Stimulated activated CD4-positive, alpha-beta T cell treated with anti-CD3 and anti-CD28 coated beads, Interleukin-1b, Interleukin-23, amount 100 ng/mL, for 1 hour (primary cell): ENCODE results near the gene PSMD3.
"Not testable (repeated sequence)": the region's sequence is repeated elsewhere in the genome, so short reads cannot be mapped to it uniquely, and the experiment has no call there.

Source experiments
- DNase-seq, 2 donors: peaks; one replicate each; pipeline ENCODE4 v3.0.0-alpha.2; 2020; ENCODE audit warnings: low read depth in 2 of 2

PSMD3 gene

DNA sequence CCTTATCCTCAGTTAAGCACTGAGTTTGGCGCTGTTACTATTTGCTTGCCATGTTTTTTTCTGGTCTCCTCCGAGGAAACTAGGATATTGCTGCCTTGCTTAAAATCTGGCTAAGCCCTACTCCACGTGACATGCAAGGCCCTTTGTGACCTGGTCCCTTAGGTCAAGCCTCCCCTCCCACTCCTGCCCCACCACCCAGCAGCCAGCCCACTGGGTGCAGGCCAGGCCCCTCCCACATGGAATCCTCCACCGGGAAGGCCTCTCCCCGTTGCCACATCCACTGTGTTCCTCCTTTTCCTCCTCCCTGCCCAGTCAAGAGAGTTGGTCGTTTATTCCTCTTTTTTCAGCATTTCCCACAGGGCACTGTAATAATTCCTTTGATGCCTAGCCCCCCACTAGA, 16.2 kb downstream of the PSMD3 start:
- no peak for DNase-seq

DNA sequence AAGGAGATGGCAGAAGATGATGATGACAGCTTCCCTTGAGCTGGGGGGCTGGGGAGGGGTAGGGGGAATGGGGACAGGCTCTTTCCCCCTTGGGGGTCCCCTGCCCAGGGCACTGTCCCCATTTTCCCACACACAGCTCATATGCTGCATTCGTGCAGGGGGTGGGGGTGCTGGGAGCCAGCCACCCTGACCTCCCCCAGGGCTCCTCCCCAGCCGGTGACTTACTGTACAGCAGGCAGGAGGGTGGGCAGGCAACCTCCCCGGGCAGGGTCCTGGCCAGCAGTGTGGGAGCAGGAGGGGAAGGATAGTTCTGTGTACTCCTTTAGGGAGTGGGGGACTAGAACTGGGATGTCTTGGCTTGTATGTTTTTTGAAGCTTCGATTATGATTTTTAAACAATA, 16.9 kb downstream of the PSMD3 start:
- DNase-seq, result no peak

DNA sequence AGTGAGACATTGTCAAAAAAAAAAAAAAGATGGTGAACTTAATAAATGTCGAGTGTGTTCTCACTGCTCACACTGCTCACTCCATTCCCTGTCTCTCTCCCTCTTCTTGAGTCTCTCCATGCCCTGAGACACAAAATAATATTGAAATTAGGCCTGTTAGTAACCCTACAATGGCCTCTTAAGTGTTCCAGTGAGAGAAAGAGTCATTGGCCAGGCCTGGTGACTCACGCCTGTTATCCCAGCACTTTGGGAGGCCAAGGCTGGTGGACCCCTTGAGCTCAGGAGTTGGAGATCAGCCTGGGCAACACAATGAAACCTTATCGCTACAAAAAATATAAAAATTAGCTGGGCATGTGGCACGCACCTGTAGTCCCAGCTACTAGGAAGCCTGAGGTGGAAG, 18.5 kb downstream of the PSMD3 start:
- DNase-seq, result no peak

DNA sequence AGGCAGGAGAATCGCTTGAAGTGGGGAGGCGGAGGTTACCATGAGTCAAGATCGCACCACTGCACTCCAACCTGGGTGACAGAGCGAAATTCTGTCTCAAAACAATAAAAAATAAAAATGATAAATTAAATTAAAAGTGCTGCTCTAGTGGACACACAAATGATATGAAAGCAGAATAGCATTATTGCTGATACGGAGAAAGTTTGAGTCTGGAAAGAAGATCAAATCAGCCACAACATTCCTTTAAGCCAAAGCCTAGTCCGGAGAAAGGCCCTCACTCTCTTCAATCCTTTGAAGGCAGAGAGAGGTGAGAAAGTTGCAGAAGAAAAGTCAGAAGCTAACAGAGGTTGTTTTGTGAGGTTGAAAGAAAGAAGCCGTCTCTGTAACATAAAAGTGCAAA, 19.6 kb downstream of the PSMD3 start:
- no peak for DNase-seq

DNA sequence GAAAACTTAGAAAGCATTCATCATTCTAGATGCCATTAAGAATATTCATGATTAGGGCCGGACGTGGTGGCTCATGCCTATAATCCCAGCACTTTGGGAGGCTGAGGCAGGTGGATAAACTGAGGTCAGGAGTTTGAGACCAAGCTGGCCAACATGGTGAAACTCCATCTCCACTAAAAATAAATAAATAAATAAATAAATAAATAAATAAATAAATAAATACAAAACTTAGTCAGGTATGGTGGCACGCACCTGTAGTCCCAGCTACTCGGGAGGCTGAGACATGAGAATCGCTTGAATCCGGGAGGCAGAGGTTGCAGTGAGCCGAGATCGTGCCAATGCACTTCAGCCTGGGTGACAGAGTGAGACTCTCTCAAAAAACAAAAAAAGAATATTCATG, 20.7 kb downstream of the PSMD3 start:
- not testable (repeated sequence) for DNase-seq

DNA sequence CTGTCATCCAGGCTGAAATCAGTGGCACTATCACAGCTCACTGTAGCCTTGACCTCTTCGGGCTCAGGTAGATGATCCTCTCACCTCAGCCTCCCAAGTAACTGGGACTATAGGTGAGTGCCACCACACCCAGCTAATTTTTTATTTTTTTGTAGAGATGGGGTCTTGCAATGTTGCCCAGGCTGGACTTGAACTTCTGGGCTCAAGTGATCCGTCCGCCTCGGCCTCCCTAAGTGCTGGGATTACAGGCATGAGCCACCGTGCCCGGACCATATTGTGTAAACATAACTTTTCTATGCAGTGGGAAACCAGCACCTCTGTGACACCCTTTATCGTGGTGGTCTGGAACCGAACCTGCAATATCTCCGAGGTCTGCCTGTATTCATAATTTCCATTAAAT, 23.5 kb downstream of the PSMD3 start:
- no peak for DNase-seq

DNA sequence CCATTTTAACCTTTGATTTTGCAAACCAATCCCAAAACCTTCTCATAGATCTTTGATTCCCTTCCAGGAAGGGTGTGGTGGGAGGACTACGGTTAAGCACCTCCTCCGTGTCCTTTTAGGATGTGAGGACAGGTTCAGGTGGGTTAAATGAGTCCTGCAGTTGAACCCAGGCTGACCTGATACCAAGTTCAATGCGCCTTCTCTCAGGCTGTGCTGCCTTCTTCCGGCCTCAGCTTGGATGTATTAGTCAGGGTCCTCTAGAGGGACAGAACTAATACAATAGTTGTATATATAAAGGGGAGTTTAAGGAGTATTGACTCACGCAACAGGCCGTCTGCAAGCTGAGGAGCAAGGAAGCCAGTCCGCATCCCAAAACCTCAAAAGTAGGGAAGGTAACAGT, 24.1 kb downstream of the PSMD3 start:
- DNase-seq, result no peak

DNA sequence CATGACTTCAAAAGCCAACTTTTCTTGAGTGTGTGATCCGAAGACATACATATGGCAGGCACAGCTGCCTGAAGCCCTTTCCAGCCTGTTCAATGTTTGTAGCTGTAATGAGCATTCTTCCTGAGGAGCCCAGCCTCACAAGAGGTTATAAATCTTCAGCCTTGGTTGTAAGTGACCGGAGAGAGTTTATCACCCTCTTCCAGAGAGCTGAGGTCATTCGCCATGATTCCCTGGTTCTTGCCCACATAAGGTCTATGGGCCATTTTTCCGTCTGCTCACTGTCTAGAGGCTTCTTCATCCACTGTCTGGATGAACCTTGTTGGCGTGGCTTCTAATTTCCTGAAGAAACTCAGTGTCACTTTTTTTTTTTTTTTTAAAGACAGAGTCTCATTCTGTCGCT, 24.9 kb downstream of the PSMD3 start:
- no peak for DNase-seq

DNA sequence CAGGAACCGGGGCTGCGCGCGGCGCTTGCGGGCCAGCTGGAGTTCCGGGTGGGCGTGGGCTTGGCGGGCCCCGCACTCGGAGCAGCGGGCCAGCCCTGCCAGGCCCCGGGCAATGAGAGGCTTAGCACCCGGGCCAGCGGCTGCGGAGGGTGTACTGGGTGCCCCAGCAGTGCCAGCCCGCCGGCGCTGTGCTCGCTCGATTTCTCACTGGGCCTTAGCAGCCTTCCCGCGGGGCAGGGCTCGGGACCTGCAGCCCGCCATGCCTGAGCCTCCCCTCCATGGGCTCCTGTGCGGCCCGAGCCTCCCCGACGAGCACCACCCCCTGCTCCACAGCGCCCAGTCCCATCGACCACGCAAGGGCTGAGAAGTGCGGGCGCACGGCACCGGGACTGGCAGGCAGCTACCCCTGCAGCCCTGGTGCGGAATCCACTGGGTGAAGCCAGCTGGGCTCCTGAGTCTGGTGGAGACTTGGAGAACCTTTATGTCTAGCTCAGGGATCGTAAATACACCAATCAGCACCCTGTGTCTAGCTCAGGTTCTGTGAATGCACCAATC, 30.4 kb downstream of the PSMD3 start:
- not testable (repeated sequence) for DNase-seq

DNA sequence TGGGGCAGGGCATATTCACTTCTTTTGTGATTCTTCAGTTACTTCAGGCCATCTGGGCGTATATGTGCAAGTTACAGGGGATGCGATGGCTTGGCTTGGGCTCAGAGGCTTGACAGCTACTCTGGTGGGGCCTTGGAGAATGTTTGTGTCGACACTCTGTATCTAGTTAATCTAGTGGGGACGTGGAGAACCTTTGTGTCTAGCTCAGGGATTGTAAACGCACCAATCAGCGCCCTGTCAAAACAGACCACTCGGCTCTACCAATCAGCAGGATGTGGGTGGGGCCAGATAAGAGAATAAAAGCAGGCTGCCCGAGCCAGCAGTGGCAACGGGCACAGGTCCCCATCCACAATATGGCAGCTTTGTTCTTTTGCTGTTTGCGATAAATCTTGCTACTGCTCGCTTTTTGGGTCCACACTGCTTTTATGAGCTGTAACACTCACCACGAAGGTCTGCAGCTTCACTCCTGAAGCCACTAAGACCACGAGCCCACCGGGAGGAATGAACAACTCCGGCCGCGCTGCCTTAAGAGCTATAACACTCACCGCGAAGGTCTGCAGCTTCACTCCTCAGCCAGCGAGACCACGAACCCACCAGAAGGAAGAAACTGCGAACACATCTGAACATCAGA, 31.5 kb downstream of the PSMD3 start:
- not testable (repeated sequence) for DNase-seq

DNA sequence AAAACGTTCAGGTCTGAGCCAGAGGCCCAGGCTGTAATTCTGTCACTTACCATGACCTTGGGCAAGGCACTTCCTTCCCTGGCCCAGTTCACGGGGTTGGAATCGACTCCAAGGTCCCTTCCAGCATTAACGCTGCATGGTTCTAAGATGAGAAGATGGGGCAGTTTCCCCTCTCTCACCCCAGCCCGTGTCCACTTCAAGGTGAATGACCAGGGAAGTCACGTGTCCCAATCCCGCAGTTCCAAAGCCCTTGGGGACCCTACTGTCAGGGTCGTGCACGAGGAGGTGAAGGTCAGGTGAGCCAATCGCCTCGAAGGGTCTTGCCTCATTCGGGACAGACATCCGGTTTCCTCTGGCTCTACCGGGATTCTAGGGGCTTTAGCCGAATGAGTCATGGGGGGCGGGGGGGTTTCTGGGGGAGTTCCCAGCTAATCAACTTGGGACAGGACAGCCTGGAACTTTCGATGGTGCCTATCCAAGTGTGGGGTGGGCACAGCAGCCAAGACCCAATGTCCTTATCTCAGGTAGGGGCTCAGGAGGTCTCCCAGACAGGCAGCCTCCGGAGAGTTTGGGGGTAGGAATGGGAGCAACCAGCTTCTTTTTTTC, 33.9 kb downstream of the PSMD3 start:
- no peak for DNase-seq

DNA sequence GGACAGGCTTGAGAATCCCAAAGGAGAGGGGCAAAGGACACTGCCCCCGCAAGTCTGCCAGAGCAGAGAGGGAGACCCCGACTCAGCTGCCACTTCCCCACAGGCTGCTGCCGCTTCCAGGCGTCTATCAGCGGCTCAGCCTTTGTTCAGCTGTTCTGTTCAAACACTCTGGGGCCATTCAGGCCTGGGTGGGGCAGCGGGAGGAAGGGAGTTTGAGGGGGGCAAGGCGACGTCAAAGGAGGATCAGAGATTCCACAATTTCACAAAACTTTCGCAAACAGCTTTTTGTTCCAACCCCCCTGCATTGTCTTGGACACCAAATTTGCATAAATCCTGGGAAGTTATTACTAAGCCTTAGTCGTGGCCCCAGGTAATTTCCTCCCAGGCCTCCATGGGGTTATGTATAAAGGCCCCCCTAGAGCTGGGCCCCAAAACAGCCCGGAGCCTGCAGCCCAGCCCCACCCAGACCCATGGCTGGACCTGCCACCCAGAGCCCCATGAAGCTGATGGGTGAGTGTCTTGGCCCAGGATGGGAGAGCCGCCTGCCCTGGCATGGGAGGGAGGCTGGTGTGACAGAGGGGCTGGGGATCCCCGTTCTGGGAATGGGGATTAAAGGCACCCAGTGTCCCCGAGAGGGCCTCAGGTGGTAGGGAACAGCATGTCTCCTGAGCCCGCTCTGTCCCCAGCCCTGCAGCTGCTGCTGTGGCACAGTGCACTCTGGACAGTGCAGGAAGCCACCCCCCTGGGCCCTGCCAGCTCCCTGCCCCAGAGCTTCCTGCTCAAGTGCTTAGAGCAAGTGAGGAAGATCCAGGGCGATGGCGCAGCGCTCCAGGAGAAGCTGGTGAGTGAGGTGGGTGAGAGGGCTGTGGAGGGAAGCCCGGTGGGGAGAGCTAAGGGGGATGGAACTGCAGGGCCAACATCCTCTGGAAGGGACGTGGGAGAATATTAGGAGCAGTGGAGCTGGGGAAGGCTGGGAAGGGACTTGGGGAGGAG, 34.7 kb downstream of the PSMD3 start, which contains the start of gene CSF3:
Gene CSF3, plus strand, starts transcription at position 436 of the 993 bp plus-strand sequence. Its CDS starts 35 bp downstream, at position 471.
- no peak for DNase-seq

DNA sequence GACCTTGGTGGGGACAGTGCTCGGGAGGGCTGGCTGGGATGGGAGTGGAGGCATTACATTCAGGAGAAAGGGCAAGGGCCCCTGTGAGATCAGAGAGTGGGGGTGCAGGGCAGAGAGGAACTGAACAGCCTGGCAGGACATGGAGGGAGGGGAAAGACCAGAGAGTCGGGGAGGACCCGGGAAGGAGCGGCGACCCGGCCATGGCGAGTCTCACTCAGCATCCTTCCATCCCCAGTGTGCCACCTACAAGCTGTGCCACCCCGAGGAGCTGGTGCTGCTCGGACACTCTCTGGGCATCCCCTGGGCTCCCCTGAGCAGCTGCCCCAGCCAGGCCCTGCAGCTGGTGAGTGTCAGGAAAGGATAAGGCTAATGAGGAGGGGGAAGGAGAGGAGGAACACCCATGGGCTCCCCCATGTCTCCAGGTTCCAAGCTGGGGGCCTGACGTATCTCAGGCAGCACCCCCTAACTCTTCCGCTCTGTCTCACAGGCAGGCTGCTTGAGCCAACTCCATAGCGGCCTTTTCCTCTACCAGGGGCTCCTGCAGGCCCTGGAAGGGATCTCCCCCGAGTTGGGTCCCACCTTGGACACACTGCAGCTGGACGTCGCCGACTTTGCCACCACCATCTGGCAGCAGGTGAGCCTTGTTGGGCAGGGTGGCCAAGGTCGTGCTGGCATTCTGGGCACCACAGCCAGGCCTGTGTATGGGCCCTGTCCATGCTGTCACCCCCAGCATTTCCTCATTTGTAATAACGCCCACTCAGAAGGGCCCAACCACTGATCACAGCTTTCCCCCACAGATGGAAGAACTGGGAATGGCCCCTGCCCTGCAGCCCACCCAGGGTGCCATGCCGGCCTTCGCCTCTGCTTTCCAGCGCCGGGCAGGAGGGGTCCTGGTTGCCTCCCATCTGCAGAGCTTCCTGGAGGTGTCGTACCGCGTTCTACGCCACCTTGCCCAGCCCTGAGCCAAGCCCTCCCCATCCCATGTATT, 35.7 kb downstream of the PSMD3 start:
- DNase-seq, result no peak

DNA sequence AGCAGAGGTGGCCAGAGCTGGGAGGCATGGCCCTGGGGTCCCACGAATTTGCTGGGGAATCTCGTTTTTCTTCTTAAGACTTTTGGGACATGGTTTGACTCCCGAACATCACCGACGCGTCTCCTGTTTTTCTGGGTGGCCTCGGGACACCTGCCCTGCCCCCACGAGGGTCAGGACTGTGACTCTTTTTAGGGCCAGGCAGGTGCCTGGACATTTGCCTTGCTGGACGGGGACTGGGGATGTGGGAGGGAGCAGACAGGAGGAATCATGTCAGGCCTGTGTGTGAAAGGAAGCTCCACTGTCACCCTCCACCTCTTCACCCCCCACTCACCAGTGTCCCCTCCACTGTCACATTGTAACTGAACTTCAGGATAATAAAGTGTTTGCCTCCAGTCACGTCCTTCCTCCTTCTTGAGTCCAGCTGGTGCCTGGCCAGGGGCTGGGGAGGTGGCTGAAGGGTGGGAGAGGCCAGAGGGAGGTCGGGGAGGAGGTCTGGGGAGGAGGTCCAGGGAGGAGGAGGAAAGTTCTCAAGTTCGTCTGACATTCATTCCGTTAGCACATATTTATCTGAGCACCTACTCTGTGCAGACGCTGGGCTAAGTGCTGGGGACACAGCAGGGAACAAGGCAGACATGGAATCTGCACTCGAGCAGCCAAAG, 36.9 kb downstream of the PSMD3 start:
- no peak for DNase-seq

DNA sequence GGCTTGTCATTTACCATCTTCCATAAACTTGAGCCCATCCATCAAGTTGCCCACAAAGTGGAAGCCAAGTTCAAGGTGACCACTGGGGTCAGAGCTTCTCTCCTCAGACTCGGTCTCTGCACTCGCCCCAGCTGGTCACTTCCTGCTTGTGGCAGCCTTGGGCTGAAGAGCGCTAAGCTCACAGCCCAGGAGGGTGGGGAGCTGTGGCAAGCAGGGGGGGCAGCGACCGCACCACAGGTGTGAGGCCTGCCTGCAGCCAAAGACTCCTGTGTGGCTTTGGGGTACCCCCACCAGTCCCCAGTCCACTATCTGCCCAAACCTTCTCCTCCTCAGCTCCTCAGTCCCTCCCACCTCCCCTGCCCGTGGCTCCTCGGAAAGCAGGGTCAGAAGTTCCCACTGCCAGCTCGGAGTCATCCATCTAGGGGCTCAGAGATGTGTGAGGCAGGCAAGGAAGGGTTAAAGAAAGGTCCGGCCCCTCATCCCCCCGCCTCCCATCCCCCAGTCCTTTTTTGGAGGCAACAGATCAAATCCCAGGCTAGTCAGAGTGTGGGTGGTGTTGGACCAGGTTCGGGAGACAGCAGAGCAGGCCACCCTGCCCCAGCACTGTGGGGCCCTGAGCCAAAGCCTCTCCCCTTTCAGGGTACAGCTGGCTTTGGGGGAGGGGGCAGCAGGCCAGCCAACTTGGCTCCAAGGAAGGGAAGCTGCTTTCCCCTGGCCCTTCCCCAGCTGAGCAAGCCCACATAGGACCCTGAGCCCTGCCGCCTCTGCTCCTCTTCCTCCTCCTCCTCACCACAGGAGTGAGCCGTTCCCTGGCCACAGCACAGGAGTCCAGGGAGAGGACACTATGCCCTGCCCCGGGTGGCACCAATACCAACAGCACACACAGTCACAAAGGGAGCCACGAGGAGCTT, 37.9 kb downstream of the PSMD3 start:
- DNase-seq, result no peak

DNA sequence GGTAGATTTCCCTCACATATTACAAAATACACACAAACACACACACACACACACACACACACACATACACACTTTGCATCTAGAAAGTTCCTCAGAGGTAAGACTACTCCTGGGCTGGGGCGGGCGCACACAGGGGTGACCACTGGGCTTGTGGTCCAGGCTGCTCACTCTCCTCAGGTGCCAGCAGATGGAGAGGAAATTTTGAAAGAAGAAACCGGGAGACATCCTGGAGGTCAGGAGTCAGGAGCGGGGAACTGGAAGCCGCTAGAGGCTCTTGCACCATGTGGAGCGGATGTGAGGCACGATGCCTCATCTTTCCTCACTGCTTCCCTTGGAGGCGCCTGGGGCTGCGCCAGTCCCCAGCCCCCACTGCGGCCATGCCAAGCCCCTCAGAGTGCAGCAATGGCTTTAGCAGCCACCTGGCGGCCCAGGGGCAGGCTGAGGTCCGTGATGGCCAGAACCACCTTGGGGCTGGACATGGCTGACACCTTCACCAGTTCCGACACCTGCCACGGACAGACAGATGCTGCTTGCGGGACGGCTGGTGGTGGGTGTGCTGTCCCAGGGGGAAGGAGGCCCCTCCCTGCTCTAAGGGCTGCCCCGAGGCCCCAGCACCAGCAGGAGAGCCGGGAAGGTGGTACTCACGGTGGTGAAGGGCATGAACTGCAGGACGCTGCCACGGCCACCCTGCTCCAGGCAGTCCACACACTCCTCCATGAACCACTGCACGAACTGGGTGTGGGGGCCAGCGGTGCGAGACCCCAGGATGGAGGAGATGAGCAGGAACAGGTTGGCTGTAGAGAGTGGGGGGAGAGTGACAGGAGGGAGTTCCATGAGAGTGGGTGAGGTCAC, 38.8 kb downstream of the PSMD3 start:
- DNase-seq, result no peak

DNA sequence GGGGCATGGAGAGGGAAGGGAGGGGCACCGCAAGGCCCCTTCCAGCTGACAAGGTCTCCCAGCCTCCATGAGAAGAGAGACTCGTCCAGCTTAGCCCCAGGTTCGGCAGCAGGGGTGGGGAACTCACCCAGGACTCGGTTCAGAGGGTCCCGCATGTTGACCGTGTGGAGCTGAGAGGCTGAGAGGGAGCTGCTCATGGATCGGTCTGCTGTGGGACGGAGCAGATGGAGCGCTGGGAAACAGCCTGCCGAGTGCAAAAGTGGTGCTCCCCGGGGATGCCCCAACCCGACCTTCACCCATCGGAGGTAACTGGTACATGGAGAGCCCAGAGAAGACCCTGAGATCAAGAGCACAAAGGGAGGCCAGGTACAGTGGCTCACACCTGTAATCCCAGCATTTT, 39.5 kb downstream of the PSMD3 start:
- no peak for DNase-seq

DNA sequence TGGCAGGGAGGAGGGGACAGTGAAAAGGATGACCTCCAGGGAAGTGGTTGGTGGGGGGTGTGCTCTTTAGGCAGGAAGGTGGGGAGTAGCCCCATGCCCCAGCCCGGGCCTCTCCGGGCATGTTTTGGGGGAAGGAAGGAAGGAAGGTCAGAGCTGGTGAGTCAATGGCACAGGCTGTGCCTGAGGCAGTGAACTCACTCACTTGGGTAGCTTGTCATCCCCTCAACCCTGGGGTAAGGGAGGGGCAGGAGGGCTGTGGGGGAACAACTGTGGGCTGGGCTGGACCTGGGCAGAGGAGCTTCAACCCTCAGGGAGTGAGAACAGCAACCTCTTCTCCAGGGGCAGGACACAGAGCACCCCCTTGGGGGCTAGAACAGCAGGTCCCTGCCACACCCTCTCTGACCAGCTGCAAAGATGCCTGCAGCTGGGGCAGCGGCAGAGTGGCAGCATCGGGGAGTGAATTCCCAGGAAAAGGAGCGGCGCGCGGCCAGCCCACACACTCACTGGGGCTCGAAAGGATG, 40.9 kb downstream of the PSMD3 start:
- DNase-seq, result no peak
